Measurements from ENCODE around the gene ZNF654. TPM values are rescaled to one million over a fixed set of nuclear protein-coding genes. Genes with fewer than 3 reads are reported as not detected.
A peak's percentile ranks its signal among the peaks of the same experiment; 100 is the strongest.

ZNF654 gene
- total and polyA plus RNA-seq, 9 of the 15 experiments (the other 6 are each of a cell fraction or from before 2014, with no cell fraction given): 2.4 to 8.6 (median 5.1) TPM

- TF ChIP-seq, protein P1, sequence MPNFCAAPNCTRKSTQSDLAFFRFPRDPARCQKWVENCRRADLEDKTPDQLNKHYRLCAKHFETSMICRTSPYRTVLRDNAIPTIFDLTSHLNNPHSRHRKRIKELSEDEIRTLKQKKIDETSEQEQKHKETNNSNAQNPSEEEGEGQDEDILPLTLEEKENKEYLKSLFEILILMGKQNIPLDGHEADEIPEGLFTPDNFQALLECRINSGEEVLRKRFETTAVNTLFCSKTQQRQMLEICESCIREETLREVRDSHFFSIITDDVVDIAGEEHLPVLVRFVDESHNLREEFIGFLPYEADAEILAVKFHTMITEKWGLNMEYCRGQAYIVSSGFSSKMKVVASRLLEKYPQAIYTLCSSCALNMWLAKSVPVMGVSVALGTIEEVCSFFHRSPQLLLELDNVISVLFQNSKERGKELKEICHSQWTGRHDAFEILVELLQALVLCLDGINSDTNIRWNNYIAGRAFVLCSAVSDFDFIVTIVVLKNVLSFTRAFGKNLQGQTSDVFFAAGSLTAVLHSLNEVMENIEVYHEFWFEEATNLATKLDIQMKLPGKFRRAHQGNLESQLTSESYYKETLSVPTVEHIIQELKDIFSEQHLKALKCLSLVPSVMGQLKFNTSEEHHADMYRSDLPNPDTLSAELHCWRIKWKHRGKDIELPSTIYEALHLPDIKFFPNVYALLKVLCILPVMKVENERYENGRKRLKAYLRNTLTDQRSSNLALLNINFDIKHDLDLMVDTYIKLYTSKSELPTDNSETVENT (CRISPR knock-in tag; IDR thresholded peaks at IDR 0.05): 0 out of 2 replicates have a peak, but pooled peaks have one; percentile 56
- TF ChIP-seq TAL1 (IDR thresholded peaks at IDR 0.05): no peak
- no peak for TF ChIP-seq CHD4 (IDR thresholded peaks at IDR 0.05; ENCODE audit: insufficient read depth, insufficient replicate concordance, low read depth, low read length, poor library complexity, severe bottlenecking)
- TF ChIP-seq EGR1 (conservative IDR thresholded peaks at IDR 0.05): peak; percentile 92
- no peak for TF ChIP-seq ZNF197 (CRISPR knock-in tag; IDR thresholded peaks at IDR 0.05; ENCODE audit: low read depth)
- peak; percentile 40; the same call in 1 of the 2 replicates for TF ChIP-seq CTBP1 (IDR thresholded peaks at IDR 0.05; ENCODE audit: borderline replicate concordance)
- peak; percentile 21 for TF ChIP-seq NFIC (IDR thresholded peaks at IDR 0.05)
- TF ChIP-seq ESRRA (IDR thresholded peaks at IDR 0.05; ENCODE audit: borderline replicate concordance, low read depth): 0 out of 2 replicates have a peak, but pooled peaks have one; percentile 14
- TF ChIP-seq MCM7 (IDR thresholded peaks at IDR 0.05): no peak
- TF ChIP-seq TBP (optimal IDR thresholded peaks at IDR 0.05; ENCODE audit: low read depth, low read length): peak; percentile 58
- TF ChIP-seq TRIM28 (IDR thresholded peaks at IDR 0.05): no peak
- peak; percentile 9 for TF ChIP-seq RBBP5 (IDR thresholded peaks at IDR 0.05; ENCODE audit: borderline replicate concordance, insufficient read depth, low read length, poor library complexity, severe bottlenecking)
- TF ChIP-seq ETV5 (CRISPR knock-in tag; IDR thresholded peaks at IDR 0.05; ENCODE audit: low read depth): 0 out of 2 replicates have a peak, but pooled peaks have one; percentile 4
- no peak for TF ChIP-seq PCBP2 (IDR thresholded peaks at IDR 0.05; ENCODE audit: low read depth, low read length, poor library complexity, severe bottlenecking)
- TF ChIP-seq, protein P2, sequence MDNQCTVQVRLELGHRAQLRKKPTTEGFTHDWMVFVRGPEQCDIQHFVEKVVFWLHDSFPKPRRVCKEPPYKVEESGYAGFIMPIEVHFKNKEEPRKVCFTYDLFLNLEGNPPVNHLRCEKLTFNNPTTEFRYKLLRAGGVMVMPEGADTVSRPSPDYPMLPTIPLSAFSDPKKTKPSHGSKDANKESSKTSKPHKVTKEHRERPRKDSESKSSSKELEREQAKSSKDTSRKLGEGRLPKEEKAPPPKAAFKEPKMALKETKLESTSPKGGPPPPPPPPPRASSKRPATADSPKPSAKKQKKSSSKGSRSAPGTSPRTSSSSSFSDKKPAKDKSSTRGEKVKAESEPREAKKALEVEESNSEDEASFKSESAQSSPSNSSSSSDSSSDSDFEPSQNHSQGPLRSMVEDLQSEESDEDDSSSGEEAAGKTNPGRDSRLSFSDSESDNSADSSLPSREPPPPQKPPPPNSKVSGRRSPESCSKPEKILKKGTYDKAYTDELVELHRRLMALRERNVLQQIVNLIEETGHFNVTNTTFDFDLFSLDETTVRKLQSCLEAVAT (IDR thresholded peaks at IDR 0.05): peak in 1 of 2 experiments; percentile 93; a peak in 3 of 4 replicates
- TF ChIP-seq DNMT1 (IDR thresholded peaks at IDR 0.05): no peak
- TF ChIP-seq BRCA1 (IDR thresholded peaks at IDR 0.05): no peak
- TF ChIP-seq BRCA1 (CRISPR knock-in tag; IDR thresholded peaks at IDR 0.05): no peak
- TF ChIP-seq RHOXF2B (CRISPR knock-in tag; conservative IDR thresholded peaks at IDR 0.05): no peak
- TF ChIP-seq HDAC1 (IDR thresholded peaks at IDR 0.05): peak in 1 of 2 experiments; percentile 30; a peak in 1 of 4 replicates
- peak; percentile 28; the same call in 1 of the 2 replicates for TF ChIP-seq SIN3B (IDR thresholded peaks at IDR 0.05; ENCODE audit: low read depth)
- TF ChIP-seq HIVEP1 (CRISPR knock-in tag; IDR thresholded peaks at IDR 0.05): no peak
- peak; percentile 89 for TF ChIP-seq ZNF263 (CRISPR knock-in tag; IDR thresholded peaks at IDR 0.05; ENCODE audit: borderline replicate concordance)
- TF ChIP-seq CHD1 (IDR thresholded peaks at IDR 0.05; ENCODE audit: low read length): no peak
Measured at GRCh38 chr3:88058581-88059379, at the start of gene ZNF654, which contains the start of gene CGGBP1 (continued).

Measured in K562 (cell line).